NCI-H1105 treated with DMSO at 0.1 percent for 48 hours (cell line): ENCODE data around the gene NCOA3.

Experiments
- DNase-seq: peaks from one replicate; lab custom pipeline; 2025; lab: John Stamatoyannopoulos, UW

Gene NCOA3

DNA sequence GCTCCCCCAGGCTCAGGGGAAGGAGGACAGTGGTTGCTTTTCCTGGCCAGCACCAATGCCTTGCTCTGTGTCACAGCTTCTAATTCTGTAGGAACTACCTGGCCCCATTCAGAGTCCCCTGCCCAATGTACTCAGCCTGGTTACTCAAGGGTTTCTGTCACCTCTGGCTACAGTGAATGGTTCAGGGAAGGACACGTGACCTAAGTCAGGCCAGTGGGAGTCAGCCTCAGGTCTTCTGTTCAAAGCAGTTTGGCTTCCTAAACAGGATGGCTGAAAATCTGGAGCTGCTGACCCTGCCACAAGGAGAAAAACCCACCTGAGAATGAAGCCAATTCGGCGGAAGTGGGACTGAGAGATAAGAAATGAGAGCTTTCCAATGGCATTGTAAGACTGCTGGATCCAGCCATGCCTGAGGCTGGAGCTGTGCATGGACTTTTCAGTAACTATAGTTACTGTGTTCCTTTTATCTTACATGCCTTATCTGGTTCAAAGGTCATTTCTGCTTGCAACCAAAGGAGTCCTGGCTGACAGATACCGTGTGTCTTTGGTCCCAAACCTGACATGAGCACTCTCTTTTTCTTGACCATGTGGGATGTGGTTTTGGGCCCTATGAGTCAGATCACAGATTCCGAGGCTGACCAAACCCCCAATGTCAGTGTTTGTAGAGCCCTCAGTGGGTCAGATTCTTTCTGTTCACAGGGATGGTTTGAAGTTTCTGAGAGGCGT lies 179.3 kb downstream of the NCOA3 start:
- DNase-seq, result no peak

DNA sequence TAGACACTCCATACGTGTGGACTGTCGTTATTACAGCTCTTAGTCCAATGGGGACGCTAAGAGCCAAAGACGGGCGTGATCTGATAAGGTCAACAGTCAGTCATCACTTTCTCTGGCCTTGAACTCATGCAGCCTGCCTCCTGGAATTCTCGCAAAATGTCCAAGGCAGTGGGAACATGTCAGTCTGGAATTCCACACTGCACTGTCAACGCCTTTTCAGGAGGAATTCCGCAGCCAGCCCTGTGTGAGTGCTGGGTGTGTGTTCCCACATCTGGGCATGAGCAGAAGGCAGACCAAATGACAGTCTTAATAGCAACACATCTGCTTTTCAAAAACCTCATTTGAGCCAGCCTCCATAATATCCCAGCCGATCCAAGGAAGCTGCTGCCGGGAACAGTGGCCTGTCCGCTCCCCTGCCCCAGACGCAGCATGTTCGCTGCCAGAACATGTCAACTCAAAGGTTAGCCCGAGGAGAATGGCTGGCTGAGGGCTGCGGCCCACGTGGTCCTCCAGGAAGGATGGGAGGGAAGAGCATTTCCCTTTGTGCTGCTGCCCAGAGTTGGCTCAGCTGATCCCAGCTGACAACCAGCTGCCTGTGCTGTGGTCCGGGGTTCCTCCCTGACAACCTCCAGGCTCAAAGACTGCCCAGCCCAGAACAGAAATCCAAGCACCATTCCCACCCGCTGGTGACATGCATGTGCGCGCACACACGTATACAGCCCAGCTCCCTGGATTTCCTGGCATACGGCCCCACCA lies 180.5 kb downstream of the NCOA3 start:
- no peak for DNase-seq

DNA sequence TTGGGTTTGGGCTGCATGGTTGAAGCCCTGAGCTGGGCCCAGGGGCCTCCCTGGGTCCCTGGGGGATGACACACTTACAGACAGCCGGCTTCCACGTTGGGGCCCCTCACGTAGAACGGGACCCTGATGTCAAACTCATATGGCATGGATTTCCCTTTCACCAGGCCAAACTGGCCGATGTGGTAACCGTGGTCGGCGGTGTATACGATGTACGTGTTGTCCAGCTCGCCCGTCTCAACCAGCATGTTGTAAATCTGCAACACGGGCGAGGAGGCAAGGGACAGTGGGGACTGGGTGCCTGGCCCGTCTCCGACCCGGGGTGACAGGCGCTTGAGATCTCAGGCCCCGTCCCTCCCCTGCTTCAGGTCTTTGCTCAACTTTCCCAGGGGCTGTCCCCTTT lies 181.2 kb downstream of the NCOA3 start:
- DNase-seq, result no peak

DNA sequence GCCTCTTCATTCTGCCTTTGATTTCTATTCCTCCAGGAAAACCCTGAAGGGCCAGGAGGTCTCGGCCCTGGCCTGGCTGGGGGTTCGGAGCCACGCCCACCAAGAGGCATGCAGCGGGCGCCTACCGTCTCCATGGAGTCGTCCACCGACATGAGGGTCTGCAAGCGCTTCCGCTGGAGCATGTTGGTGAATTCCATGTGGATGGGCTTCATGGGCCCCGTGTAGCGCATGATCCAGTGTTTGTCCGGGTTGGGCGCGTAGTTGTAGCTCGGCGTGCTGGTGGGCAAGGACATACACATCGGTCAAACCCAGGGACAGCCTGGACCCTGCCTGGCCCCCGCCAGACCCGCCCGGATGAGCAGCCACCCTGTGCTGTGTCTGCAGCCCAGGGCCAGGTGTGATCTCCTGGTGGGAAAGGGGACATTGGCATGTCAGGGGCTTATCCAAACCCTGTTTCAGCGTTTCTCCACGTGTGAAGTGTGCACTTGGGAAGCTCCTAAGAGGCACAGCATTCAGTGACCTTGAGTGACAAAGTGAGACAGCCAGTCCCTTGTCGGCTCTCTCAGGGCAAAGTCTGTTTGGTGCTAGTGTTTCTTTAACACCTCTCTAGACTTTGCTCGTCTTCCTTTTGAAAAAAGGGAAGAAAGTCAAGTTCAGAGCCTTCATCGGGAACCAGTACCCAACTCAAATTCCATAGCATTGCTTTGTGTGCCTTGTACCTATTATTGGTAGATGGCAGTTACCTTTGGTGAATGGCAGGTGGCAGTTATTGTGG lies 182.8 kb downstream of the NCOA3 start:
- no peak for DNase-seq

DNA sequence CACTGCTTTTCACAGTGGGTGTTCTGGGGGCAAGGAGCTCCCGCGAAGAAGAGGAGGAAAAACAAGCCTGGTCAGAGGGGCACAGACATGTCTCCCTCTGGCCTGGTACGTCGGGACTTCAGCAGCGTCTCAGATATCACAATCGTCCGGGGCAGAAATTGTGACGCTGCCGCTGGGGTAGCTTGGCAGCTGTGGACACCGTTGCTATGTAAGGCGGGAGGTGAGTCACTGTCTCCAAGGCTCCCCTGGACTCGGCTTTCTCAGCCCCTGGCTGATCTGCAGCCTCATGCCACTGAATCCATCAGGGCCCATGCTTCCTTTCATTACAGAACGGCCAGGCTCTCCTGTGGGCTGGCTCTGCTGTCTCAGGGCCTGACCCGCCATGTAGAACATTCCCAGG lies 184.9 kb downstream of the NCOA3 start:
- DNase-seq, result no peak

DNA sequence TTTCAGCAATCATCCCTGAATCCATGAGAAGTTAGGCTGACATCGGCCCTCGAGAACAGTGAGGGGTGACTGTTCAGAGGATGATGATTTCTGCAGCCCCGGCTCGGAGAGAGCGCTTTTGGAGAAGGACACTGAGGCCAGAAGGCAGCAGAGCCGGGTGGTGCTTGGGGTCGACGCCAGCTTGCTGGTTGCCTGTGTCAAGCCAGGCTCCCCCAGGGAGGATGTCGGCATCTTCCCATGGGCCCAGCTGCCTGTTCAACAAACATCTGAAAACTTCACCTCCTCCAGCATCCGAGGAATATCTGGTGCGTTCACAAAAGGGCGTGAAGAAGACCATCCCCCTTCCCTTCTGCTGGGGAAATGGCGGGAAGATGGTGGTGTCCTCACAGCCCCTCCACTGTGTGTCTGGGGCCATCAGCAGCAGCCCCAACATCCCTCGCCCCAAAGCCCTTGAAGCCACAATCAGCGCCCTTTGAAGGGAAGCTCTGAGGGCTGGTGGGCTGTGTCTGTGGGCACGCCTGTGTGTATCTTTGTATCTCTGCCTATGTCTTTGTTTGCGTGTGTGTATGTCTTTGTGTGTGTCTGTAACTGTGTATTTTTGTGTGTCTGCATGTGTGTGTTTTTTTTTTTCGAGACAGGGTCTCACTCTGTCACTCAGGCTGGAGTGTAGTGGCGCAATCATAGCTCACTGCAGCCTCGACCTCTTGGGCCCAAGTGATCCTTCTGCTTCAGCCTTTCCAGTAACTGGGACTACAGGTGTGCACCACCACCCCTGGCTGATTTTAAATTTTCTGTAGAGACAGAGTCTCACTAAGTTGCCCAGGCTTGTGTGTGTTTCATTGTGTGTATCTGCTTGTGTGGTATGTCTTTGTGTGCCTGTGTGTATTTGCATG lies 185.7 kb downstream of the NCOA3 start:
- no peak for DNase-seq

DNA sequence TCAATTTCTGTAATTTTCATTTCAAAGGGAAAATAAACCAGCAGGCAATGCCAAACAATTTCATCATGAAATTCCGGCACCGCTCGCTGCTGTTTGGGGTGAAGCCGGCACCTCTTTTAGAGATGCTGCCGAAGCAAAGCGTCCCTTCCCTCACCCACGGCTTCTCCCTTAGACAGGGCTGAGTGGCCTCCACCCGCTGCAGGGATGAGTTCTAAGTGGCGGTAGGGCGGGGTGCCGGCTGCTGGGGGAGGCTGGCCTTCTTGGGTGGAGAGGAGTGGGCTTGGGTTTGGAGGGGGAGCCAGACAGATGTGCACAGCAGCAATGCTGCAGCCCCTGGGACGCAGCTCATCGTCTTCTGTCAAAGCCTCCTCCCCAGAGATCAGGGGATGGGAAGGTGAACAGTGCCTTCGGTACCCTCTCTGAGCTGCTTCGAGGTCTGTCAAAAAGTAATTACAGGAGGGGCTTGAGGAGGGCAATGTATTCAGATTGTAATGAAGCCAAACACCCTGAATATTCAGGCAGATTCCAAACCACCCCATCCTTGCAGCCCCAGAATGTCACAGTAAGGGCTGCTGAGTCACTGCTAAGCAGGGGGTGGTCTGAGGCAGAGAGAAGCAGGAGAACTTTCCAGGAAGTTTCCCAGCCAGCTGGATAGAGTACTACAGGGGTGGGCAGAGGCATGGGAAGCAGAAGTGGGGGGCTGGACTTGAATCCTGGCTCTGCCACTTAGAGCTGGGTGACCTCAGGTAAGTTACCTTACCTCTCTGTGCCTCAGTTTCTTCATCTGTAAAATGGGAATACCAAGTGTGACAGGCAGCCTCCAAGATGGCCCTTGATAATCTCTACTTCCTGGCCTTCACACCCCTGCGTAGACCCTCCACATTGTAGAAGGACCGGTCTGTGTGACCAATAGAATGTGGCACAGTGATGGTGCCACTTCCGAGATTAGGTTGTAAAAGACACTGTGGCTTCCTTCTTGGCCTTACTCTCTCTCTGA lies 187.0 kb downstream of the NCOA3 start:
- DNase-seq, result no peak

DNA sequence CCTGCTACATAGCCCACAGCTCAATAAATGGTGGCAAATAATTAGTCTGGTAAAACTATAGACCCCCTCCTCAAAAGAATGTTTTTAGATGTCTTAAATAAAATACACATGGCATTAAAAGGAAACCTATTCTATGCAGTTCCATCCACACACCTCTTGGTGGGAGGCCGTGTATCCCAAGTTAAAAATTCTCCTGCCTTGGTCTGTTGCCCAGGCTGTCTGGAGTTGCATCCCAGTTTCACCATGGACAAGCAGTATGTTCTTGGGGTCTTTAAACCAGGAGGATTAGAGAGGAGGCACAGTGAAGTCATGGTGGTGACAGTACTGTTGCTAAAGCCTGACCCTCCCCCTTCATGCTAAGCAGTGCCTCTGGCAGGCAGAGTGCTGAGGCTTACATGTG lies 188.0 kb downstream of the NCOA3 start:
- DNase-seq, result no peak

DNA sequence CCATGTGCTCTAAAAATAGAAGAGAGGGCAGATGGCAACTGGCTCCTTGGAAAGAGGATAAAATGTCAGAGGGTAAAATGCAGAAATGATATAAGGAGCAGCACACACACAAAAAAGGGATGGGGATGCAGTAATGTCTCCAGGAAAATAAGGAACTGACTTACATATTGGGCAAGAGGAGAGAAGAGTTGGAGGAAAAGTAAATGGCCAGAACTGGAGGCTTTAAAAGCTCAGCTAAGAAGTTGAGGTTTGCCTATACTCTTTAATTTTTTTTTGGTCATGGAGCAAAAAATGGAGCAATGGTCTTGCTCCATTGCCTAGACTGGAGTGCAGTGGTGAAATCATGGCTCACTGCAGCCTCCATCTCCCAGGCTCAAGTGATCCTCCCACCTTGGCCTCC lies 189.9 kb downstream of the NCOA3 start:
- no peak for DNase-seq

DNA sequence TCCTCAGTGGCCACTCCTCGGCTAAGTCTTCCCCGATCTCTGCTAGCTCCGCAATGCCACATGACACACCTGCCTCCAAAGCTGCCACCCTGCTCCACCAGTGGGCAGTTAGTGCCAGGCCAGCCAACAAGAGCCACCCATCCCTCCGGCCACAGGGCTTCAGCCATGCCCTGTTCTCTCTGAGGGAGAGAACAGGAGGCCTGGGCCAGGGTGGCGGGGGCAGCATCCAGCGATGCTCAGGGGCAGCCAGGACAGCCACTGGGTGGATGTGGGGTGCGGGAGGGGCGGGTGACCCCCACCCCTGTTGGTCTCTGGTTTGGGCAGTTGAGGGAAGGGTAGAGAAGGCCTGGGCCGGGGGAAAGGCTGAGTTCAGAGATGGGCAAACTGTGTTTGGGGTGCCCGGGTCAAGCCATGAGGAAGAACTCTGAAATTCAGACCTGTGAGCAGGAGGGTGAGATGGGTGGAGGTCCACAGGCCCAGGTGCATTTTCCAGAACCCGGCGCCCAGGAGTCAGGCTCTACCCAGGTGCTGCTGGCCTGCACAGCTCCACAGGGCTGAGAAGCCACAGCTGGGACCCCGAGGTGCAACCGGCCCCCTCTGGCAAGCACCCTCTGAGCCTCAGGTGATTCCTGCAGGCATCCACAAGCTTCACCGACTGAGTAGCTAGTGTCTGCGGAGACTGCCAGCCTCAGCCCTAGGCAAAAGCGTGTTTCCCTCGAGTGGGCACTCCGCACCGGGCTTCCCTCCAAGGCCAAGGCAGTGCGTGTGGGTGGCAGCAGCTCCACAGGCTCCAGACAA lies 192.5 kb downstream of the NCOA3 start:
- DNase-seq, result no peak

DNA sequence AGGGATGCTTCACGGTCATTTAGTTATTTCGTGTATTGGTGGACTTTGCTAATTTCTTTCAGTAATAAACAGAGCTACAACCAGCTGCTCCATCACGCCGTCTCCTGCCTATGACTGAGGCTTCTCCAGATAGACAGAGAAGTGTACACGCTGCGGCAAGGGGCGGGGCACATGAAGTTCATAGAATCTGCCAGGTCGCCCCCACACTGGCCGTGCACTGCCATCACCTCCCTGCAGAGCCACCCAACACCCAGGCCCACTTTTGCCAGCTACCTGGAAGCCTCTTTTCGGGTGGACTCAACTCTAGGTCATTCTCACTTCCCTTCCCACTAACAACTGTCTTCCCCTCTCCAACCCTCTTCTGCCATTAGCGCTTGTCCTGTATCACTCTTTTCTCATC lies 195.2 kb downstream of the NCOA3 start:
- no peak for DNase-seq

DNA sequence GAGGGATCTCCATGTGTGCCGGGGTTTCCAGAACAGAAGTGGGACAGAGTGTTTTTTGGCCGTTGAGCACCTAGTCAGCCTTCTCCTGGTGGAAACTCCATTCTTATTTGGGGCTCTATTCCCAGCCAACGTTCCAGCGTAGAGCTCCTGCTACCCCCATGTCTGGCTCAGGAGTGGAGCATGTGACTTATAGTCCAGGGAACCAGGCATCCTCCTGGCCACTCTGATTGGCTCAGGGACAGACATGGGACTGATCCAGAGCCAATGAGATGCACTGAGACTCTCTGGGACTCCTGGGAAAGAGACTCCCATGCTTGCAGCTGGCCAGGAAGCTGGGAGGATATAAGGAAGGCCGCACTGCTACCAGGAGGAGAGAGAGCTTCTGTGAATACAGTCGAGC lies 196.5 kb downstream of the NCOA3 start:
- no peak for DNase-seq

DNA sequence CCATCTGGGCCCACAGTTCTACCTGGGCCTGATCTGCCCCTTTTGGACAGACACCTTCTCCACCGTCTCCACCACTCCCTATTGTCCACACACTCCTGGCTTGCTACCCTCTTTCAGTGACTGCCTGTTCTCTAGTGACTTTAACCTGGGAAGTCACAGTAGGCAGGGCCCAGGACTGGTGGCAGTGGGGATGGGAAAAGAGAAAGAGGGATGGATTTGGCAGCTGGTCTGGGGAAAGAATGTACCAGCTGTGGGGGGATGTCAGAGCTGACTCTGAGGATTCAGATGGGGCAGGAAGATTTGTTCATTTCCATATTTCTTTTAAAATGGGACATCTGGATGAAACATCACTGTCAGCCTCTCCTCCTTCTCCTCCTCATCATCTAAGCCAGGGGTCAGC lies 198.1 kb downstream of the NCOA3 start:
- no peak for DNase-seq

DNA sequence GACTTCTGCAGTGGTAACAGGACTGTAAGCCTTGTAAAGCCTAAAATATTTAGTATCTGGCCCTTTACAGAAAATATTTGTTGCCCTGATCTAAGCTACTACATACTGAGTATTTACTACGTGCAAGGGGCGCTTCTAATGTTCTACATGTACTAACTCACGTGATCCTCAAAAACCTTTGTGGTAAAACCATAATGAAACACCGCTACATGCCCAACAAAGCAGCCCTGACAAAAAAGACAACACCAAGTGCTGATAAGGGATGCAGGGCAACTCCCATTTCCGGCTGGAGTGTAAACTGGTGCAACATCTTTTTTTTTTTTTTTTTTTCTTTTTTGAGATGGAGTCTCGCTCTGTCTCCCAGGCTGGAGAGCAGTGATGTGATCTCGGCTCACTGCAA lies 198.6 kb downstream of the NCOA3 start:
- no peak for DNase-seq

DNA sequence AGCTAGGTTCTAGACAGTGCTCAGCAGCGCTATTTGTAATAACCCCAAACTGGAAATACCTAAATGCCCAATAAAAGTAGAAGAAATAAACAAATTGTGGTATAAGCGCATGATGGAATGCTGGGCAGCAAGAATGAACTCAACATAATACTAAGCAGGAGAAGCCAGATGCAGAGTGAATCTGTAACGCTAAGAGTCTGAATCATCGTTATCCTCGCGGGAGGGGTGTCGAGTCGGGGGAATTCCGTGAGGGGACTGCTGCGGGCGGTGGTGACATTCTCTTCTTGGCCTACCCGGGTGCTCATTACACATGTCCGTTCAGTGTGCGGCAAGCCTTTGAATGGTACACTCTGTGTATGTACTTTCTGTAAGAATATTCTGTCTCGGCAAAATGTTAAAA lies 199.9 kb downstream of the NCOA3 start:
- DNase-seq, result no peak

DNA sequence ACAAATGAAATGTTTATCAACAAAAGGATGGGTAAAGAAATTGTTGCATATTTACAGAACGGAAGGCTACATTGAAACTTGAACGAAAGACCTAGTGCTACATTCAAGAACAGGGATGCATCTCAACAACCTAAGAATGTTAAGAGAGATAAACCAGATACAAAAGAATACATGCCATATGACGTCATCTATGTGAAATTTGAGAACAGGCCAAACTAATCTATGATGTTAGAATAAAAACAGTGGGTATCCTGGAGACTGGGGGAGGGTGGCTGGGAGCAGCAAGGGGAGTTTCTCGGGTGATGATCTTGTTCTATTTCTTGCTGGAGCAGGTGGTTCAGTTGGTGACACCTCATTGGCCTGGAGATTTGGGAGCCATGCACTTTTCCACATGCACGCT lies 202.1 kb downstream of the NCOA3 start:
- no peak for DNase-seq

DNA sequence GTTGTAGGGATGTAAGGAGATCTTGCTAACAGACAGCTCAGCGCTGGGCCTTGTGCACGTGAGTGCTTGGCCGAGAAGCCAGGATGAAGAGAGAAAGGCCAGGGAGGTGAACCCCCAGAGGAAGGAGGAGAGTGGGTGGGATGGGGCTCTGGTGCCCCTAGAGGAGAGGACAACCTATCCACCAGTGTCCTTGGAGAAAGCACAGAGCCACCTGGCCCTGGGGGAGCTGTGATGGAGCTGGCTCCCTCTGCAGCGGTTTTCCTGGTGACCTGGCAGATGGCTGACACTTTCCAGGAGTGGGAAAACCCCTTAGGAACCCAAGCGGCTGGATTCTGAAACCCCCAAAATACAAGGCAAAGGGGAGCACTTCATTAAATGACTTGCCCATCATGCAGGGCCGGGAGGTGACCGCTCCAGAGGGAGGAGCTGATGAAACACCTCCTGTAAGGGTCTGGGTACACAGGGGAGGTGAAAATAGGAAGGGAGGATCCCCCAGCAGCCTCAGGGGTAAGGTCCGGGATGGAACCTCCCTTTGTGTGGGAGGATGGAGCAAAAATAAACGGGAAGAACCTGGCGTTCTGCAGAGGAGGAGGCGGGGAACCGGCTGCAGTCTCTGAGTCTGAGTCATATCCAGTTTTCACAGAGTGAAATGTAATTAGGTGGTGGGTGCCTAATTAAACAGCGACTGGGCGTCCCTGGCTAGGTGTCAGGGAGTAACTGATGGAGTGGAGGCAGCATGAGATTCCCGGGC lies 203.2 kb downstream of the NCOA3 start:
- DNase-seq, result no peak

DNA sequence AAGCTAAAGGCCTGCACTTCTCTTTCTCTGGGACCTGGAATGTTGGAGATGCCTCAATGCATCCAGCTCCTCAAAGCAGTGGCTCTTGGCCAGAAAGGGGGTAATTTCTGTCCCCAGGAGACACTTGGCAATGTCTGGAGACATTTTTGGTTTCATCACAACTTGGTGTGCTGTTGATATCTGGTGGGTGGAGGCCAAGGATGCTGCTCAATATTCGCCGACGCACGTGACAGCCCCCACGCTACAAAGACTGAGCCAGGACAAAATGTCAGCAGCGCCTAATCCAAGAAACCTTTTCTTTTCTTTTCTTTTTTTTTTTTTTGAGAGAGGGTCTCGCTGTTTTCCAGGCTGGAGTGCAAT lies 203.8 kb downstream of the NCOA3 start:
- DNase-seq, result no peak

DNA sequence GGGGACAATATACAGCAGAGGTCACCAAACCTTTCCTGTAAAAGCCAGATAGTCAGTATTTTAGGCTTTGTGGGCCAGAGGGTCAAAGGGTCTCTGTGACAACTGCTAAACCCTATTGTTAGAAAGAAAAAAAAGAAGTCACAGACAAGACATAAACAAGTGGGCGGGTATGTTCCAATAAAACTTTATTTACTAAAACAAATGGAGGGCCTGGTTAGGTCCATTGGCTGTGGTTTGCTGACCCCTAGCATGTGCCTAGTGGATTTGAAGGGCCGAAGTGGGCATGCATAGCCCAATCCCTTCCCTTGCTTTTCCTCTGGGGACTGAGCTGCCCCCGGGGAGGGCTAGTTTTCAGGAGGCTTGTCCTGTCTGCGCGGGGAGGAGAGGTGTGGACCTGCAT lies 204.7 kb downstream of the NCOA3 start:
- DNase-seq, result no peak
